Stimulated activated CD4-positive, alpha-beta T cell treated with anti-CD3 and anti-CD28 coated beads, Interleukin-2, amount 100 ng/mL, for 24 hours (primary cell): ENCODE results near the gene UTF1.
"Not testable (repeated sequence)": the region's sequence is repeated elsewhere in the genome, so short reads cannot be mapped to it uniquely, and the experiment has no call there.

Source experiments
- DNase-seq, 2 donors: peaks; one replicate each; pipeline ENCODE4 v3.0.0-alpha.2; 2020

Gene UTF1

GRCh38 chr10:133210398-133211140 lies 19.4 kb upstream of the UTF1 start:
- no peak for DNase-seq

- no peak for DNase-seq
Observed at GRCh38 chr10:133211141-133211830, 18.7 kb upstream of the UTF1 start.

GRCh38 chr10:133211959-133212852 lies 17.8 kb upstream of the UTF1 start:
- DNase-seq: no peak

GRCh38 chr10:133212853-133213494 lies 17.0 kb upstream of the UTF1 start:
- DNase-seq: no peak

GRCh38 chr10:133213641-133214467 lies 16.2 kb upstream of the UTF1 start:
- no peak for DNase-seq

GRCh38 chr10:133214468-133215410 lies 15.3 kb upstream of the UTF1 start:
- no peak for DNase-seq

GRCh38 chr10:133215586-133215985 lies 14.4 kb upstream of the UTF1 start:
- DNase-seq: no peak

GRCh38 chr10:133216776-133217175 lies 13.2 kb upstream of the UTF1 start:
- DNase-seq: no peak

- no peak for DNase-seq
Observed at GRCh38 chr10:133217800-133218589, 12.0 kb upstream of the UTF1 start.

GRCh38 chr10:133218891-133219290 lies 11.1 kb upstream of the UTF1 start:
- no peak for DNase-seq

- DNase-seq: no peak
Observed at GRCh38 chr10:133219782-133220181, 10.2 kb upstream of the UTF1 start.

- DNase-seq: no peak
Observed at GRCh38 chr10:133221331-133221730, 8.7 kb upstream of the UTF1 start.

GRCh38 chr10:133221756-133222155 lies 8.3 kb upstream of the UTF1 start:
- not testable (repeated sequence) for DNase-seq

GRCh38 chr10:133224076-133224475 lies 5.9 kb upstream of the UTF1 start:
- no peak for DNase-seq

- DNase-seq: no peak
Observed at GRCh38 chr10:133224756-133225372, 5.2 kb upstream of the UTF1 start.

GRCh38 chr10:133225707-133226191 lies 4.3 kb upstream of the UTF1 start:
- no peak for DNase-seq

GRCh38 chr10:133226251-133226808 lies 3.7 kb upstream of the UTF1 start:
- DNase-seq: no peak

- DNase-seq: no peak
Observed at GRCh38 chr10:133227256-133227655, 2.8 kb upstream of the UTF1 start.
